LNCaP clone FGC (cell line): ENCODE measurements around the gene GPR21.

Source experiments
- DNase-seq: peaks from one replicate; pipeline ENCODE4 v3.0.0-alpha.2; 2011; ENCODE audit warnings: low read depth
- H3K4me3 ChIP-seq: 2 replicates; pipeline ENCODE4 v1.5.1; 2011; ENCODE audit warnings: mild to moderate bottlenecking, low read depth, low read length, control low read depth
- CTCF ChIP-seq: IDR thresholded peaks from 2 replicates; pipeline ENCODE4 v1.5.1; 2012; ENCODE audit warnings: mild to moderate bottlenecking; ENCODE audit not compliant: control insufficient read depth, insufficient read depth; ENCODE audit errors: extremely low read depth

The GPR21 gene

GRCh38 chr9:123031963-123032362 is 1.5 kb upstream of the GPR21 start:
- no peak for DNase-seq
- TF ChIP-seq CTCF: no peak

DNA sequence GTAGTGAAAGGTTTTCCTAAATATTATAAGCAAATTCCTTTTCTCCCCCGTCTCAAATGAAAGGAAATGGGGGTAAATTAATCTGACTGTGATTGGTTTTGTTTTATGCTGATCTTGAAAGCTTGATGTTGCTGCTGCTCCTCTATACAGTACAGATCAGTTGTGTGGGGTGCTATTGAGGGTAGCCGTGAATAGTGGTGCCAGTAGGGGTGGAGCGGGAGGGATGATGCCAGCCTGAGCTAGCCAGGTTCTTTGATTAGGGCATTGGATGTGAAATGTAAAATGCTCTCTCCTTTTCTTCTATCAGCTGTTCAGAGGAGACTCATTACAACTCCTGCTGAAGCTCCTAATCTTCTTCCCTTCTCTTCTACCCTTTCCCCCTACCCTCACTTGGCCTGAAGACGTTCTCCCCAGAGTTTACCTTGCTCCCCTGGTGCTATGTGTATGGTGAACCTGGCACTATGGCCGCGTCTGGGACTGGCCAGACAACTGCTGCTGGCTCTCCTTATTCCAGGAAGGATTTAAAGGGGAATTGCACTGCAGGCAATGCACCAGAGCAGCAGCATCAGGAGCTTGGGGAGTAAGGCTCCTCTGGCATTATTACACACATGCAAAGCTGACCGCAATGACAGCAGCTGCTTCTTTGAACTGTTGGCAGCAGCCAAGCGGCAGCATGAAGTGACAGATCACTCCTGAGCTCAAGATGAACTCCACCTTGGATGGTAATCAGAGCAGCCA is 566 bp downstream of the GPR21 start:
- no peak for TF ChIP-seq CTCF
- H3K4me3 ChIP-seq: no peak overlapping the region
- no peak for DNase-seq

More at GRCh38 chr9:123031963-123032362, 1.5 kb upstream of the GPR21 start:
- H3K4me3 ChIP-seq: no peak overlapping the region

DNA sequence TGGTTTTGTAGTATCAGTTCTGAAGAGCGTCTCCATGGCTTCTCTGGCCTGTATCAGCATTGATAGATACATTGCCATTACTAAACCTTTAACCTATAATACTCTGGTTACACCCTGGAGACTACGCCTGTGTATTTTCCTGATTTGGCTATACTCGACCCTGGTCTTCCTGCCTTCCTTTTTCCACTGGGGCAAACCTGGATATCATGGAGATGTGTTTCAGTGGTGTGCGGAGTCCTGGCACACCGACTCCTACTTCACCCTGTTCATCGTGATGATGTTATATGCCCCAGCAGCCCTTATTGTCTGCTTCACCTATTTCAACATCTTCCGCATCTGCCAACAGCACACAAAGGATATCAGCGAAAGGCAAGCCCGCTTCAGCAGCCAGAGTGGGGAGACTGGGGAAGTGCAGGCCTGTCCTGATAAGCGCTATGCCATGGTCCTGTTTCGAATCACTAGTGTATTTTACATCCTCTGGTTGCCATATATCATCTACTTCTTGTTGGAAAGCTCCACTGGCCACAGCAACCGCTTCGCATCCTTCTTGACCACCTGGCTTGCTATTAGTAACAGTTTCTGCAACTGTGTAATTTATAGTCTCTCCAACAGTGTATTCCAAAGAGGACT is 1.5 kb downstream of the GPR21 start:
- no peak for TF ChIP-seq CTCF
- no peak for DNase-seq
- H3K4me3 ChIP-seq: no peak overlapping the region

DNA sequence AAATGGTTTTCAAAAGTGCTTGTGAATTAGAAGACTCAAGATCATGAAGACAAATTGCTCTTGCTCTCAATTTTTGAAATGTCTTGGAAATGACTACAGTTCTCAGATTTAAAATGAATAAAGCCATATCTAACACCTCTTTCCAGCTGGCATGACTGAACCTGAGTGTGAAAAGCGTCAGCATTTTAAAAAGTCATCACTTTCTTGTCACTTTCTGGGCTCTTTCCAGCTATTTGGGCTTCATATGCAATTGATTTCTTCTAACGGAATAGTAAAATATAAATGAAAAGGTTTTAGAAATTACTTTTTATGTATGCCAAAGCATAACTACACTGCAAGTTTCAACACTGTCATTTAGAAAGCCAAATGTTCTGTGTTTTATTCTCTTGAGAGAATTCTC is 2.3 kb downstream of the GPR21 start:
- no peak for TF ChIP-seq CTCF
- no peak for DNase-seq
- no peak overlapping the region for H3K4me3 ChIP-seq

- DNase-seq: no peak
- no peak for TF ChIP-seq CTCF
Observed at GRCh38 chr9:123036893-123037545, 3.6 kb downstream of the GPR21 start.

DNA sequence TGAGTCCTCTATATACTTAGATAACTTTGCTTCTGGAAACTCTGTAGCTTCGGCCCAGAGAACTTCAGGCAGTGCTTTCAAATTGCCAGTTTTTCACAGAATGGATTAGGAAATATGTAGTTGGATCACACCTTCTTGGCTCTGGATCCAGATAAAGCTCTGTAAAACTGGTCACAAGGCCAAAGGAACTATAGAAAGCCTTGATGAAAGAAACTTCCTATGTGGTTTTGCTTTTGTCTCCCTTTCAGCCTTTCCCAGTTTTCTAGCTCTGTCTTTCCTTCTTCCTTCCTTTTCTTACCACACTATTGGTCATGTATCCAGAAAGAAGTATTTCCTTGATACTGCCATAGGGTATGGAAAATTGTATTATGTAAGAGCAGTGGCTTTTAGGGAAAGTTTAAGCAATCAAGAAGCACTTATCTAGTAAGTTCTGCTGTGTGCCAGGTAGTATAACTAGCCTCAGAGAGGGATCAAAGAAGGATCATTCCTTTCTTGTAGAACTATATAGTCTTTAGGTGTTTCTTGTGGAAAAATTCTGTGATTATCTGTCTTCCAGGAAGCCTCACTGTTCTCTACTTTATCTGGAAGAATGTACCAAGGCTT is 6.3 kb downstream of the GPR21 start:
- TF ChIP-seq CTCF: no peak
- no peak for DNase-seq

More at GRCh38 chr9:123036893-123037545, 3.6 kb downstream of the GPR21 start:
- H3K4me3 ChIP-seq: no peak overlapping the region

More for the DNA sequence above, 6.3 kb downstream of the GPR21 start:
- H3K4me3 ChIP-seq: no peak overlapping the region
